Activated naive CD8-positive, alpha-beta T cell treated with anti-CD3 and anti-CD28 coated beads, Interleukin-2, amount 50 U/mL, for 16 hours (primary cell): ENCODE results near the gene SHANK2.

Source experiments
- DNase-seq: peaks from one replicate; pipeline ENCODE4 v3.0.0-alpha.2; 2020; ENCODE audit warnings: low read depth, low spot score

SHANK2 gene

GRCh38 chr11:71252269-71252769 is at the start of gene SHANK2:
Gene SHANK2 (minus strand): TSS chr11:71252577. CDS start chr11:71147326, 105,251 bp downstream.
- no peak for DNase-seq

GRCh38 chr11:71301858-71302533 is 49.6 kb upstream of the SHANK2 start:
- no peak for DNase-seq

- DNase-seq, result no peak
Measured at GRCh38 chr11:71301046-71301857, 48.9 kb upstream of the SHANK2 start.

GRCh38 chr11:71300187-71300586 is 47.8 kb upstream of the SHANK2 start:
- DNase-seq, result no peak

- DNase-seq, result no peak
Measured at GRCh38 chr11:71298761-71299181, 46.4 kb upstream of the SHANK2 start.

GRCh38 chr11:71298016-71298550 is 45.7 kb upstream of the SHANK2 start:
- DNase-seq, result no peak

- DNase-seq, result no peak
Measured at GRCh38 chr11:71294846-71295600, 42.6 kb upstream of the SHANK2 start.

- DNase-seq, result no peak
Measured at GRCh38 chr11:71293961-71294782, 41.8 kb upstream of the SHANK2 start.

GRCh38 chr11:71286701-71287643 is 34.6 kb upstream of the SHANK2 start:
- DNase-seq, result no peak

- no peak for DNase-seq
Measured at GRCh38 chr11:71285111-71285510, 32.7 kb upstream of the SHANK2 start.

GRCh38 chr11:71284525-71285092 is 32.2 kb upstream of the SHANK2 start:
- no peak for DNase-seq

GRCh38 chr11:71283971-71284441 is 31.6 kb upstream of the SHANK2 start:
- no peak for DNase-seq

GRCh38 chr11:71282581-71283351 is 30.4 kb upstream of the SHANK2 start:
- no peak for DNase-seq

- no peak for DNase-seq
Measured at GRCh38 chr11:71281831-71282230, 29.5 kb upstream of the SHANK2 start.

- DNase-seq, result no peak
Measured at GRCh38 chr11:71281204-71281603, 28.8 kb upstream of the SHANK2 start.

- no peak for DNase-seq
Measured at GRCh38 chr11:71279916-71280645, 27.7 kb upstream of the SHANK2 start.

GRCh38 chr11:71272161-71272560 is 19.8 kb upstream of the SHANK2 start:
- no peak for DNase-seq
